WTC11 (cell line): Measurements from ENCODE around the gene TMEM154. TPM values are rescaled to one million over a fixed set of nuclear protein-coding genes. Genes with fewer than 3 reads are reported as not detected.

Experiments used
- ATAC-seq: fragments of 200-7000 bp; cut with Tn5 transposase; 2 replicates; pipeline ENCODE4 v1.10.0; 2021; ENCODE audit warnings: mild to moderate bottlenecking, moderate library complexity
- CTCF ChIA-PET: fragments of 300-600 bp; sonication (Branson Sonifier 250); formaldehyde crosslinking; loops from one replicate; lab custom pipeline; 2021; ENCODE audit warnings: antibody characterized with exemption; lab: Charles Lee
- POLR2A ChIA-PET: fragments of 350-600 bp; sonication (Branson Sonifier 250); formaldehyde crosslinking; loops from one replicate; lab custom pipeline; 2021; ENCODE audit warnings: antibody characterized with exemption; lab: Charles Lee
- DNase-seq: peaks from one replicate; pipeline ENCODE4 v3.0.0; 2021; ENCODE audit warnings: low spot score
- H3K27ac Mint-ChIP-seq: 2 replicates; pipeline ENCODE4 v1.8.0; 2021; ENCODE audit warnings: mixed read lengths
- H3K27me3 Mint-ChIP-seq: 2 replicates; pipeline ENCODE4 v1.8.0; 2021; ENCODE audit warnings: low read depth, mild to moderate bottlenecking, moderate library complexity, mixed read lengths
- H3K36me3 Mint-ChIP-seq: 2 replicates; pipeline ENCODE4 v1.8.0; 2021; ENCODE audit warnings: mixed read lengths
- H3K4me1 Mint-ChIP-seq: 2 replicates; pipeline ENCODE4 v1.8.0; 2022; ENCODE audit warnings: mixed read lengths
- H3K4me3 Mint-ChIP-seq: 2 replicates; pipeline ENCODE4 v1.8.0; 2021; ENCODE audit warnings: mild to moderate bottlenecking, moderate library complexity, mixed read lengths
- H3K9me3 Mint-ChIP-seq: 2 replicates; pipeline ENCODE4 v1.8.0; 2021; ENCODE audit warnings: mixed read lengths
- ATF2 ChIP-seq: sonication (generic); formaldehyde crosslinking; IDR thresholded peaks from 2 replicates; pipeline ENCODE4 v1.8.1; 2022; ENCODE audit warnings: low read depth, missing genetic modification reagents, borderline replicate concordance
- E2F5 ChIP-seq: sonication (generic); formaldehyde crosslinking; IDR thresholded peaks from 2 replicates; pipeline ENCODE4 v1.8.1; 2022; ENCODE audit warnings: mild to moderate bottlenecking, moderate library complexity, missing genetic modification reagents
- ELF4 ChIP-seq: sonication (generic); formaldehyde crosslinking; IDR thresholded peaks from 2 replicates; pipeline ENCODE4 v1.8.1; 2022; ENCODE audit warnings: low read depth, mild to moderate bottlenecking, moderate library complexity, missing genetic modification reagents
- ERG ChIP-seq: fragments of 250-450 bp; sonication (Bioruptor Pico); IDR thresholded peaks from 2 replicates; pipeline ENCODE4 v1.8.0; 2021; ENCODE audit warnings: mild to moderate bottlenecking
- NFE2L1 ChIP-seq: sonication (generic); formaldehyde crosslinking; IDR thresholded peaks from 2 replicates; pipeline ENCODE4 v1.8.1; 2023; ENCODE audit warnings: missing genetic modification reagents
- OVOL2 ChIP-seq: fragments of 250-450 bp; sonication (Bioruptor Pico); IDR thresholded peaks from 2 replicates; pipeline ENCODE4 v1.9.0; 2021; ENCODE audit warnings: mild to moderate bottlenecking, borderline replicate concordance
- RELA ChIP-seq: sonication (generic); formaldehyde crosslinking; IDR thresholded peaks from 2 replicates; pipeline ENCODE4 v1.8.1; 2022; ENCODE audit warnings: missing genetic modification reagents, mild to moderate bottlenecking, borderline replicate concordance
- RORB ChIP-seq: fragments of 250-450 bp; sonication (Bioruptor Pico); IDR thresholded peaks from 2 replicates; pipeline ENCODE4 v1.9.0; 2021; ENCODE audit warnings: mild to moderate bottlenecking
- SOX15 ChIP-seq: fragments of 250-450 bp; sonication (Bioruptor Pico); IDR thresholded peaks from 2 replicates; pipeline ENCODE4 v1.9.0; 2021; ENCODE audit warnings: mild to moderate bottlenecking
- TEAD4 ChIP-seq: sonication (generic); formaldehyde crosslinking; IDR thresholded peaks from 2 replicates; pipeline ENCODE4 v1.8.0; 2022; ENCODE audit warnings: mild to moderate bottlenecking, missing genetic modification reagents
- USF2 ChIP-seq: sonication (generic); formaldehyde crosslinking; IDR thresholded peaks from 2 replicates; pipeline ENCODE4 v1.8.1; 2023; ENCODE audit warnings: mild to moderate bottlenecking, missing genetic modification reagents, moderate library complexity
- ZNF317 ChIP-seq: sonication (generic); formaldehyde crosslinking; IDR thresholded peaks from 2 replicates; pipeline ENCODE4 v1.8.1; 2023; ENCODE audit warnings: low read depth, mild to moderate bottlenecking, moderate library complexity, missing genetic modification reagents, borderline replicate concordance
- ZNF423 ChIP-seq: fragments of 250-450 bp; sonication (Bioruptor Pico); IDR thresholded peaks from 2 replicates; pipeline ENCODE4 v2.1.2; 2022; ENCODE audit warnings: mild to moderate bottlenecking, moderate library complexity
- total RNA-seq: library from RNA; stranded (reverse); gene quantifications from 3 replicates; pipeline ENCODE4 v1.2.3, GENCODE V29; 2021
- TF ChIP-seq, protein P1 (sequence below): sonication (generic); formaldehyde crosslinking; conservative IDR thresholded peaks from 2 replicates; pipeline ENCODE4 v1.8.1; 2023; ENCODE audit warnings: mild to moderate bottlenecking, low read depth, missing genetic modification reagents, moderate library complexity
- TF ChIP-seq, protein P2 (sequence below): fragments of 200-600 bp; IDR thresholded peaks from 2 replicates; pipeline ENCODE4 v1.8.0; 2022; ENCODE audit warnings: antibody characterized with exemption
- TF ChIP-seq, protein P3 (sequence below): sonication (generic); formaldehyde crosslinking; IDR thresholded peaks from 2 replicates; pipeline ENCODE4 v1.8.1; 2023; ENCODE audit warnings: mild to moderate bottlenecking, missing genetic modification reagents
- TF ChIP-seq, protein P4 (sequence below): sonication (generic); formaldehyde crosslinking; IDR thresholded peaks from 2 replicates; pipeline ENCODE4 v1.8.1; 2023; ENCODE audit warnings: mild to moderate bottlenecking, moderate library complexity, missing genetic modification reagents

The TMEM154 gene
- total RNA-seq, 1 experiment from 2014 or later = 2.1 TPM

DNA sequence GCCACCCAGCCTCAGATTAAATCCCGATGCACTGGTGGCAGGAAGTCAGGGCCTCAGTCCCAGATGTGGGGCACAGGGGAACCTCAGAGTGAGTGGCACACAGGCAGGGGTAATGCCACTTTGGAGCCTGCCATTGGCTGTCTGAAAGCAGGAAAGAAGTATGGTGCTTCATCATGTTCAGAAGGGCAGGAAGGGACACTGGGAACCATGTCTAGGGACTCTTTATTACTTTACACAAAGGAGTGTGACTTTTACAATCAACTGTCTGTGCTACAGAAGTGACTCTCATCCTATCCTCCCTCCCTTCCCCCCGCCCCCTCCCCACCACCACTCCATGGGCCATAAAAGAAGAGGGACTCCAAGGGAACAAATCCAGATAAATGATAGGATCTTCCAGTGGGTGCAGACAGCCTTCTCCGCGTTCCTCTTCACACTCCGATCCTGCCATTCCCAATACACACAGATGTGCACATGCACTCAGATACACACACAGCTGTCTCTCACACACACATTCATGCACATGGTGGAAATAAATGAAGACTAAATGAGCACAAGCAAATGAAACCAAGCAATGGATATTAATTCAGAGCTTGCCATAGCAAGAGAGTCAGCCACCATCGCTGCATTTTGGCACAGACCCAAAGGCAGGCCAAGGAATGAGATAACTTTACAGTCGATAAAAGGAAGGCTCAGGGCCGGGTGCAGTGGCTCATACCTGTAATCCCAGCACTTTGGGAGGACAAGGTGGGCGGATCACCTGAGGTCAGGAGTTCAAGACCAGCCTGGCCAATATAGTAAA, 2.5 kb upstream of the TMEM154 start:
- Mint-ChIP-seq H3K36me3 (no peaks in the 10 kb centered on the region), H3K4me1 (peaks cover 42% of the 10 kb centered on the region), H3K27me3 (peaks cover 17% of the 10 kb centered on the region), H3K27ac (no peak overlapping the region), H3K9me3 (no peaks in the 10 kb centered on the region), H3K4me3 (no peak overlapping the region)
- DNase-seq (no peak), ATAC-seq (no peak)
- CTCF ChIA-PET = interaction anchor here (1.1 to 1.3 kb wide), 2 partner anchors 24 to 40 kb away, joined by 3 to 5 read pairs; no protein-coding TSS in a partner anchor
- TF ChIP-seq RELA (CRISPR knock-in tag) = no peak
- no peak for TF ChIP-seq USF2
- TF ChIP-seq TEAD4 (CRISPR knock-in tag) = no peak
- TF ChIP-seq ERG (CRISPR knock-in tag) = no peak
- TF ChIP-seq, protein P1, sequence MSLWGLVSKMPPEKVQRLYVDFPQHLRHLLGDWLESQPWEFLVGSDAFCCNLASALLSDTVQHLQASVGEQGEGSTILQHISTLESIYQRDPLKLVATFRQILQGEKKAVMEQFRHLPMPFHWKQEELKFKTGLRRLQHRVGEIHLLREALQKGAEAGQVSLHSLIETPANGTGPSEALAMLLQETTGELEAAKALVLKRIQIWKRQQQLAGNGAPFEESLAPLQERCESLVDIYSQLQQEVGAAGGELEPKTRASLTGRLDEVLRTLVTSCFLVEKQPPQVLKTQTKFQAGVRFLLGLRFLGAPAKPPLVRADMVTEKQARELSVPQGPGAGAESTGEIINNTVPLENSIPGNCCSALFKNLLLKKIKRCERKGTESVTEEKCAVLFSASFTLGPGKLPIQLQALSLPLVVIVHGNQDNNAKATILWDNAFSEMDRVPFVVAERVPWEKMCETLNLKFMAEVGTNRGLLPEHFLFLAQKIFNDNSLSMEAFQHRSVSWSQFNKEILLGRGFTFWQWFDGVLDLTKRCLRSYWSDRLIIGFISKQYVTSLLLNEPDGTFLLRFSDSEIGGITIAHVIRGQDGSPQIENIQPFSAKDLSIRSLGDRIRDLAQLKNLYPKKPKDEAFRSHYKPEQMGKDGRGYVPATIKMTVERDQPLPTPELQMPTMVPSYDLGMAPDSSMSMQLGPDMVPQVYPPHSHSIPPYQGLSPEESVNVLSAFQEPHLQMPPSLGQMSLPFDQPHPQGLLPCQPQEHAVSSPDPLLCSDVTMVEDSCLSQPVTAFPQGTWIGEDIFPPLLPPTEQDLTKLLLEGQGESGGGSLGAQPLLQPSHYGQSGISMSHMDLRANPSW = no peak
- TF ChIP-seq ZNF423 (CRISPR knock-in tag) = no peak
- TF ChIP-seq OVOL2 = no peak
- TF ChIP-seq, protein P2, sequence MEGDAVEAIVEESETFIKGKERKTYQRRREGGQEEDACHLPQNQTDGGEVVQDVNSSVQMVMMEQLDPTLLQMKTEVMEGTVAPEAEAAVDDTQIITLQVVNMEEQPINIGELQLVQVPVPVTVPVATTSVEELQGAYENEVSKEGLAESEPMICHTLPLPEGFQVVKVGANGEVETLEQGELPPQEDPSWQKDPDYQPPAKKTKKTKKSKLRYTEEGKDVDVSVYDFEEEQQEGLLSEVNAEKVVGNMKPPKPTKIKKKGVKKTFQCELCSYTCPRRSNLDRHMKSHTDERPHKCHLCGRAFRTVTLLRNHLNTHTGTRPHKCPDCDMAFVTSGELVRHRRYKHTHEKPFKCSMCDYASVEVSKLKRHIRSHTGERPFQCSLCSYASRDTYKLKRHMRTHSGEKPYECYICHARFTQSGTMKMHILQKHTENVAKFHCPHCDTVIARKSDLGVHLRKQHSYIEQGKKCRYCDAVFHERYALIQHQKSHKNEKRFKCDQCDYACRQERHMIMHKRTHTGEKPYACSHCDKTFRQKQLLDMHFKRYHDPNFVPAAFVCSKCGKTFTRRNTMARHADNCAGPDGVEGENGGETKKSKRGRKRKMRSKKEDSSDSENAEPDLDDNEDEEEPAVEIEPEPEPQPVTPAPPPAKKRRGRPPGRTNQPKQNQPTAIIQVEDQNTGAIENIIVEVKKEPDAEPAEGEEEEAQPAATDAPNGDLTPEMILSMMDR = no peak
- TF ChIP-seq ELF4 (CRISPR knock-in tag) = no peak
- TF ChIP-seq E2F5 (CRISPR knock-in tag) = no peak
- TF ChIP-seq RORB (CRISPR knock-in tag) = no peak
- TF ChIP-seq ZNF317 (CRISPR knock-in tag) = no peak
- TF ChIP-seq, protein P3, sequence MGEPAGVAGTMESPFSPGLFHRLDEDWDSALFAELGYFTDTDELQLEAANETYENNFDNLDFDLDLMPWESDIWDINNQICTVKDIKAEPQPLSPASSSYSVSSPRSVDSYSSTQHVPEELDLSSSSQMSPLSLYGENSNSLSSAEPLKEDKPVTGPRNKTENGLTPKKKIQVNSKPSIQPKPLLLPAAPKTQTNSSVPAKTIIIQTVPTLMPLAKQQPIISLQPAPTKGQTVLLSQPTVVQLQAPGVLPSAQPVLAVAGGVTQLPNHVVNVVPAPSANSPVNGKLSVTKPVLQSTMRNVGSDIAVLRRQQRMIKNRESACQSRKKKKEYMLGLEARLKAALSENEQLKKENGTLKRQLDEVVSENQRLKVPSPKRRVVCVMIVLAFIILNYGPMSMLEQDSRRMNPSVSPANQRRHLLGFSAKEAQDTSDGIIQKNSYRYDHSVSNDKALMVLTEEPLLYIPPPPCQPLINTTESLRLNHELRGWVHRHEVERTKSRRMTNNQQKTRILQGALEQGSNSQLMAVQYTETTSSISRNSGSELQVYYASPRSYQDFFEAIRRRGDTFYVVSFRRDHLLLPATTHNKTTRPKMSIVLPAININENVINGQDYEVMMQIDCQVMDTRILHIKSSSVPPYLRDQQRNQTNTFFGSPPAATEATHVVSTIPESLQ (CRISPR knock-in tag) = no peak
- POLR2A ChIA-PET = no interaction called here

GRCh38 chr4:152680988-152681603, 1.3 kb upstream of the TMEM154 start:
- ATAC-seq = no peak
- H3K27ac Mint-ChIP-seq = no peak overlapping the region

More at GRCh38 chr4:152680988-152681603, 1.3 kb upstream of the TMEM154 start:
- Mint-ChIP-seq H3K36me3 (no peaks in the 10 kb centered on the region), H3K27me3 (peaks cover 17% of the 10 kb centered on the region), H3K4me3 (no peak overlapping the region), H3K9me3 (no peaks in the 10 kb centered on the region), H3K4me1 (peaks cover 42% of the 10 kb centered on the region)
- CTCF ChIA-PET = interaction anchor here (1.3 kb wide), 1 partner anchor 25 kb away, joined by 5 read pairs; no protein-coding TSS in a partner anchor
- TF ChIP-seq SOX15 (no peak), RELA (CRISPR knock-in tag) (no peak), ZNF317 (CRISPR knock-in tag) (no peak), ATF2 (no peak), NFE2L1 (no peak), OVOL2 (no peak)
- TF ChIP-seq, protein P4, sequence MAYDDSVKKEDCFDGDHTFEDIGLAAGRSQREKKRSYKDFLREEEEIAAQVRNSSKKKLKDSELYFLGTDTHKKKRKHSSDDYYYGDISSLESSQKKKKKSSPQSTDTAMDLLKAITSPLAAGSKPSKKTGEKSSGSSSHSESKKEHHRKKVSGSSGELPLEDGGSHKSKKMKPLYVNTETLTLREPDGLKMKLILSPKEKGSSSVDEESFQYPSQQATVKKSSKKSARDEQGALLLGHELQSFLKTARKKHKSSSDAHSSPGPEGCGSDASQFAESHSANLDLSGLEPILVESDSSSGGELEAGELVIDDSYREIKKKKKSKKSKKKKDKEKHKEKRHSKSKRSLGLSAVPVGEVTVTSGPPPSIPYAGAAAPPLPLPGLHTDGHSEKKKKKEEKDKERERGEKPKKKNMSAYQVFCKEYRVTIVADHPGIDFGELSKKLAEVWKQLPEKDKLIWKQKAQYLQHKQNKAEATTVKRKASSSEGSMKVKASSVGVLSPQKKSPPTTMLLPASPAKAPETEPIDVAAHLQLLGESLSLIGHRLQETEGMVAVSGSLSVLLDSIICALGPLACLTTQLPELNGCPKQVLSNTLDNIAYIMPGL = no peak
- POLR2A ChIA-PET = no interaction called here
- no peak for DNase-seq
